Measurements from ENCODE around the gene AK3.

Gene AK3

DNA sequence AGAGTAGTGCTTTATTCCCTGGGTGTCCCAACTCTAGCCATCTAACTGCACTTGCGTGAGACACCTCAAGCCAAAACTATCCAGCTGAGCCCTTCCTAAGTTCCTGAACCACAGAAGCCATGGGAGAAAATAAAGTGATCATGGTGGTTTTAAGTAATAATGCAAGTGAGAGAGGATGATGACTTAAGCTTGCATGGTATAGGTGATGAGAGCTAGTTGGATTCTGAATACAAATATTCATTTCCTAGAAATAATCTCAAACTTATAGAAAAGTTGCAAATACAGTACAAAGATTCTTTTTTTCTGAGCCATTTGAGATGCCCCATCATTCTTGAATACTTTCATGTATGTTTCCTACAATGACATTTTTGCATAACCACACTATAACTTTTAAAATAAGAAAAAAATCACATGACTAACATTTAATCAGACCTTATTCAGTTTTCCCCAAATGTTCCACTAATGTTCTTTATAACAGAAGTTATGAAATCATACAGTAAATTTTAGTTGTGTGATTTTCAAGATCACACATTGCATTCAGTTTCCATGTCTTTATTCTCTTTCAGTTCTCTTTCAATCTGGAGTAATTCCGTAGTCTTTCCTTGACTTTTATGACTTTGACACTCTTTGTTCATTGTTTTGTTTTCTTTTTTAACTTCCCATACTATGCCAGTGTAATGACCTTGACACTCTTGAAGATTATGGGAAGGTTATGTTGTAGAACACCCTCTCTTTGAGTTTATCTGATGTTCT, 5.5 kb upstream of the AK3 start:
- DNase-seq = no peak

DNA sequence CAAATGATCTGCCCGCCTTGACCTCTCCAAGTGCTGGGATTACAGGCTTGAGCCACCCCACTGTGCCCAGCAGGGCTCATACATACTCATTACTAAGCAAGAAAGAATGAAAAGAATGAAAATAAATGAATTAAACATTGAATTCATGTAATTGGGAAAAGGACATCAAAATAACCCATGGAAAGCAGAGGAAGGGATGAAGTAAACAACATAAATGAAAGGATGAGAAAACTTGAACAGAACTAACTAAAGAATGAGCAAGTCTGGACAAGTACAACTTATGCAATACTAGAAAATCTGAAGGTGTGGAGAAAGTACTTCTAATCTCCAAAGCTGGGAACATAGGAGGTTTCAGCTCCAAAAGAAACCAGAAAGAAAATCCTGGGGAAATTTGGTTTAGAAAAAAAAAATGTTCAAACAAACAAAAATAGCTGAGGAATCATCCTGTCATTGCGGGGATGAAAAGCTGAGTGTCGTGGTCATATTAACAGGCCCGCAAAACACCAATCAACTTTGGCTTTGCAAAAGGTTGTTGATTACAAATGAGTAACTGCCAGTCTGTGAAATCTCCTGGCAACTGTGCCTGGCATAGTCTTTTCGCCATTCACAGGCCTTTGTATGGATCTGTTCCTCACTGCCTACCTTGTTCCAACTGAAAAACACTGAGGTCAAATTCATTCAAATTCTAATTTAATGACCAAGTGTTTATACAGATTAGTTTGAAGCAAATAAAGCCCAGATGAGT, 2.3 kb upstream of the AK3 start:
- DNase-seq = no peak

DNA sequence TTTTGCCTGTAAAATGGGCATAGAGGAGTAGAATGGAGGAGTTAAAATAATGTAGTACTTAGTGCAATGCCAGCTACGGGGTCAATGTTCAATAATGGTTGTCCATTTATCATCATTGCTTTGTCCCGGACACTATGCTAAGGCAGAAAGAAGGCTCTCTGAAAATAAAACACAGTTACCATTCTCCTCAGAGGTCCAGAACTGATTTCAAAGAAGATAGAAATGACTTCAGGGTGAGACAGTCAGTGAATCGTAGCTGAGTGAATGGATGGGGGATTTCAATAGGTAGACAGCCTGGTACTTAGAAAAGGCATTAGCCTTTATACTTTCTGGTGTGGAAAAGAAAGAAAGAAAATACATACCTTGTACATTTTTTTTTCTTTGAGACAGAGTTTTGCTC, 1.2 kb upstream of the AK3 start:
- no peak for DNase-seq

DNA sequence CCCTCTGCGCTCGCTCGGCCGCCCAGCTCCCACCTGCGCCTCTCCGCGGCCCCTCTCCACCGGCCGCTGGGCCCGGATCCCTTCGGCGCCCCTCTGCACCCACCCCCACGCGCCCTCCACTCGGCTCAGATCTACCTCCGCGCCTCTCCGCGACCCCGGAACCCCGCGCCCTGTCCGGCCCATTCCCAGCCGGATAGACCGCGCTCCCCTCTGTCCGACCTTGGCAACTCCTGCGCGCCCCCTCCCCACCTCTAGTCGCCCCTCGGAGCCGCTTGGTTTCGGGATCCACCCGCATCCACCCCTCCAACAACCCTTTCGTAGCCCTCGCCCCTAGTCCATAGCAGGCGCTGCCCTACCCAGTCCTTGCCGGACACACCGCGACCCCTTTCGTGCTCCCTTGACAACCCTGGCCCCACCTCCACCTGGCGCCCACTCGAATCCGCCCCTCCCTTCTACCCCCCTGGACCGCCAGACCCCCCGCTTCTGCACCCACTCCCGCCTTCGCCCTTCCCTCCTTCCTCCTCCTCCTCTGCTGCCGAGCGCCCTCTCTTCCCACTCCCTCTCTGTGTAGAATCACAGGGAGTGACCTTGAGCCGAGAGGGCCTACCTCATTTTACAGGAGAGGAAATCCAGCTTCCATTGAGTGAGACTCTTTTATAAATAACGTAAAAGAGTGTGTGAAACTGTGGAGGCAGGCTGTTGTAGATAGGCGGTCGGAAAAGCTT, 525 bp upstream of the AK3 start:
- DNase-seq = no peak

DNA sequence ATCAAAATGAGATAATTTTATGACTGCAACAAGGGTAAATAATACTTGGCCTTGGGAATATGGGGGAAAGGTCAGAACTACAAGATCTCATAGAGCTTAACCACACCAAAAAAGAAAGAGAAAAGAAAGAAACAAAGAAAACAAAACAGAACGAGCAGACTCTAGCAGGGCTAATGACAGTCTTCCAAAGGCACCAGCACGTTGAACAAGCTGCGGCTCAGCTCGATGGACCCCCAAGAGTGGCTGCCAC, 689 bp downstream of the AK3 start:
- DNase-seq = peak; percentile 32

DNA sequence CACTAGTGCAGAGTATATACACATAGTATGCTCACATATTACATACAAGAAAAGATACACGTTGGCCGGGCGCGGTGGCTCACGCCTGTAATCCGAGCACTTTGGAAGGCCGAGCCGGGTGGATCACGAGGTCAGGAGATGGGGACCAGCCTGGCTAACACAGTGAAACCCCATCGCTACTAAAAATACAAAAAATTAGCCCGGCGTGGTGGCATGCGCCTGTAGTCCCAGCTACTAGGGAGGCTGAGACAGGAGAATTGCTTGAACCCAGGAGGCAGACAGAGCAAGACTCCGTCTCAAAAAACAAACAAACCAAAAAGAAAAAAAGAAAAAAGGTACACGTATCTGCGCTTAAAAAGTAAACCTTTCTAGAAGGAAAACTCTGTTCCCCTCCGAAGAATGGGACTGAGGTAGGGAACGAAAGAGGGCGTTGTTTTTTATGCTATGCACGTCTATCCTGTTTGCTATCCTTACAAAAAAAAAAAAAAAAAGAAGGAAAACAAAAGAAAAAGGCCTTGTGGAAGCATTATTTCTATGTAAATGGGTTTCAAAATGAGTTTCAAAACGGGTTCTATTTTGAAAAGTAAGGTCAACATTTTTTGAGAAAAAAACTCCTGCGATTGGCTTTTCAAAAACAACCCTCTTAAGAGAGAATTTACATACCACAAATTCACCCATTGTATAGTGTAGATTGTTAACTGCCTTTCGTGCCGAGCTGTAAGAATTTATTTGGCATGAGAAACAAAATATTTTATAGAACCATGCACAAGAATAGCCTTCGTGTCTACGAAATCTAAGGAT, 1.2 kb downstream of the AK3 start:
- DNase-seq = no peak

DNA sequence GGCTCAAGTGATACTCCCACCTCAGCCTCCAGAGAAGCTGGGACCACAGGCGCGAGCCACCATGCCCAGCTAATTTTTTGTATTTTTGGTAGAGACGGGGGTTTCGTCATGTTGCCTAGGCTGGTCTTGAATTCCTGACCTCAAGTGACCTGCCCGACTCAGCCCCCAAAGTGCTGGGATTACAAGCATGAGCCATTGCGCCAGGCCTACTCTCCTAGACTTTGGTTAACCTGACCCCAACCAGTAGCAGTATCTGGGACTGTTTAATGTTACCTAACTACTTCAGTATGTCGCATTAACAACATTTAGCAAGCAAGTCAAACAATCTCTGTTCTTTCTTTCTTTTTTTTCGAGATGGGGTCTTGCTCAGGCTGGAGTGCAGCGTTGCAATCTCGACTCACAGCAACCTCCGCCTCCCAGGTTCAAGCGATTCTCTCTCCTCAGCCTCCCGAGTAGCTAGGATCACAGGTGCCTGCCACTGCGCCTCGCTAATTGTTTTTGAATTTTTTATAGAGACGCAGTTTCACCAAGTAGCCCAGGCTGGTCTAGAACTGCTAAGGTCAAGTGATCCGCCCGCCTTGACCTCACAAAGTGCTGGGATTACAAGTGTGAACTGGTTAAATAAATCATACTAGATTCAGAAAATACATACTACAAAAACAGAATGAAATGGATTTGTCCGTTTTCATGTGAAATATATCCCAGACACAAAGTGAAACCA, 2.0 kb downstream of the AK3 start:
- DNase-seq = no peak

DNA sequence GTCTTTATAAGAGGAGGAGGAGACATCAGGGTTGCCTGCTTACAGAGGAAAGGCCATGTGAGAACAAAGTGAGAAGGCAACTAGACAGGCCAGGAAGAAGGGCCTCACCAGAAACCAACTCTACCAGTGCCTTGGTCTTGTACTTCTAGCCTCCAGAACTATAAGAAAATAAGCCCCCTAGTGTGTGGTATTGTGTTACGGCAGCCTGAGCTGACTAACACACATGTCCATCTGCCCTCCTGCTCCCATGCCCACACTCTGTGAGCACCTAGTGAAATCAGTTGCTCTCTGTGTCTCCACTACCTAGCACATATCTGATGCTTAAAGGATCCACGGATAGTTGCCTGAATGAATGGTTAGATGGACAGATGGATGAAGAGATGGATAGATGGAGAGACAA, 6.9 kb downstream of the AK3 start:
- no peak for DNase-seq

DNA sequence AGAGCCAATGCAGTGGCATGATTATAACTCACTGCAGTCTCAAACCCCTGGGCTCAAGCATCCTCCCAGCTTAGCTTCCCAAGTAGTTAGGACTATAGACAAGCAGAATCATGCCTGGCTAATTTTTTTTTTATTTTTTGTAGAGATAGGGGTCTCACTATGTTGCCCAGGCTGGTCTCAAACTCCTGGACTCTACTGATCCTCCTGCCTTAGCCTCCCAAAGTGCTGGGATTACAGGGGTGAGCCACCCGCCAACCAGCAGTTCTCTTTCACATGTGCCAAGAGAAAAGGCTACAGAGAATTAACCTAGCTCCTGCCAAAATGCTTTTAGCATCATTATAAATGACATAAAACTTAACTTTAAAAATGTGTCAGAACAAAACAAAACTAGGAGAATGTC, 8.1 kb downstream of the AK3 start:
- DNase-seq = no peak

DNA sequence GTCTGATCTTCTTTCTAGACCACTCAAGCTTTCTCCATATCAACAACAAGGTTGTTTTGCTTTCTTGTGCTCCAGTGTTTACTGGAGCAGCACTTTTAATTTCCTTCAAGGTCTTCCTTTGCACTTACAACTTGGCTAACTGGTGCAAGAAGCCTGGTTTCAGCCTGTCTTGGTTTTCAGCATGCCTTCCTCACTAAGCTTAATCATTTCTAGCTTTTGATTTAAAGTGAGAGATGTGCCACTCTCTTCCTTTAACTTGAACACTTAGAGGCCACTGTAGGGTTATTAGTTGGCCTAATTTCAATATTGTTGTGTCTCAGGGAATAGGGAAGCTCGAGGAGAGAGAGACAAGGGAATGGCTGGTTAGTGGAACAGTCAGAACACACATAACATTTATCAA, 13.4 kb downstream of the AK3 start:
- DNase-seq = no peak

DNA sequence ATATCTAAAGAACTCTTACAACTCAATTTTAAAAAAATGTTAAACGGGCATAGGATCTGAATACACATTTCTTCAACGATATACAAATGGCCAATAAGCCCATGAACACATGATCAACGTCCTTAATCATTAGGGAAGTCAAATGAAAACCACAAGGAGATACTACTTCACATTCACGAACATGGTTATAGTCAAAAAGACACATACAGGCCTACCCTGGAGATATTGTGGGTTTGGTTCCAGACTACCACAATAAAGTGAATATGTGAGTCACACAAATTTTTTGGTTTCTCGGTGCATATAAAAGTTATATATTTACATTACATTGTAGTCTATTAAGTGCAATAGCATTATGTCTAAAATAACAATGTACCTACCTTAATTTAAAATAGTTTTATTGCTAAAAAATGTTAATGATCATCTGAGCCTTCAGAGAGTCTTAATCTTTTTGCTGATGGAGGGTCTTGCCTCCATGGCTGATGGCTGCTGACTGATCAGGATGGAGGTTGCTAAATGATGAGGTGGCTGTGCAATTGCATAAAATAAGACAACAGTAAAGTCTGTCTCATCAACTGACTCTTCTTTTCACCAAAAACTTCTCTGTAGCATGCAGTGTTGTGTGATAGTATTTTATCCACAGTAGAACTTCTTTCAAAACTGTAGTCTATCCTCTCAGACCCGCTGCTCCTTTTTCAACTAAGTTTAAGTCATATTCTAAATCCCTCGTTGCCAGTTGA, 15.1 kb downstream of the AK3 start:
- DNase-seq = no peak

DNA sequence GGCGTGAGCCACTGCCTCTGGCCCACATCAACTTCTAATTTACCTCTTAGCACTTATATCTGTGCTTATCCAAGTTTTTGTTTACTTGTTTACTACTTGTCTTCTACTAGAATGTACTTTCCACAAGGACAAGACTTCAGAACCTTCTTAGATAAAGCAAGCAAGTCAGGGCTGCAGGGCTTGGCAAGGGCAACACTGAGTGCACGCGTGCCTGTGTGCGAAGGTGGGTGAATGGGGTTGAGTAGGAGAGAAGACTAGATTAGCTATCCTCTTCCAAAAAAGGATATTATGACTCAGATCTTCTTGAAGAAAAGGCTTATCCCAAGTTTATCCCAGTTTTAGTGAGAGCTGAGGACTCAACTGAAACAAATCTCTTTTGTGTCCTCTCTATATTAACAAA, 19.3 kb downstream of the AK3 start:
- DNase-seq = no peak

DNA sequence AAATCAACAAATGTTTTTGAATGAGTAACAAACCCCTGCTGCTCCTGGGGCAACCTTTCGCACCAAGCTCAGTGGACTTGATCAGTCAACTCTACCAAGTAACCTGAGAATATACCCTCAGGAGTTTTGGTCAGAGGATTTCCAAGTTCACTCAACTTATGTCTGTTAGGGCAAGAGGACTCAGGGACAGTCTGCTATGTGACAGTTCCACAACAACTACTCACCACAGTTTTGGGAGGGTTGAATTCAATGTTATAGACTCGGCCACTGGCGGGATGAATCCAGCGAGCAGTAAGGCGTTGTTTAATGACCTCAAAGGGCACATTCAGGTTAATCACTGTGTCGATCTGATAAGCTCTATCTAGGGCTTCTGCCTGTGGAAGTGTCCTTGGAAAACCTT, 22.1 kb downstream of the AK3 start:
- DNase-seq = no peak

DNA sequence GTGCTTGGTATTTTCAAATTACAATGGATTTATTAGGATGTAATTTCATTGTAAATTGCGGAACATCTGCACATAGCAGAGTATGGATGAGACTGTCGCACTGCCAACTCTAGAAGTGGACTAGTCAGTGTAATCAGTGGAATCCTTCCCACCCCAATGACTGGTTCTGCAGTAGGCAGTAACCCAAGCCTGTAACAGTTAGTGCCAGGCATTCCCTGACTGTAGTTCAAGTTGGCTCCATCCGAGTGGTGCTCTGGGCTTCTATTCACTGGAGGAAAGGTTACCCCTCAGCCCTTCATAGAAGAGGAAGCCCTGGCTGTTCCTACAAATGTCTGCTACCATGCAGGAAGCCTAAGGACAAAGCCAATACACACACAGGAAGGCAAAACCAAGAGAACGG, 23.2 kb downstream of the AK3 start:
- no peak for DNase-seq

DNA sequence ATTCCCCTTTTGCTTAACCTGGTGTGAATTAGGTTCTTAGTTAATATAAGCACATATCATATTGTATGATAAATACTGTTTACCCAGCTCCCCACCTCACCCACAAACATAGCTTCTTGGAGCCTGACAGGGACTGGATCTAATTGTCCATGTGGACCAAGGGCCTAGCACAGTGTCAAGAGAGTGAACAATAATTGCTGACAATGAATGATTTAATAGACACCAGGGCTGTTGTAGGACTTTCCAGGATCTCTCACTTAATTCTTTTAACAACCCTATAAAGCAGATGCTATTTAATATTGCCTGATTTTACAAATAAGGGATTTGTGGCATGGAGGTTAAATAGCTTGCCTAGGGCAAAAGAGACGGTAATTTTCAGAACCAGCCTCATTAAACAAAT, 24.8 kb downstream of the AK3 start:
- no peak for DNase-seq

DNA sequence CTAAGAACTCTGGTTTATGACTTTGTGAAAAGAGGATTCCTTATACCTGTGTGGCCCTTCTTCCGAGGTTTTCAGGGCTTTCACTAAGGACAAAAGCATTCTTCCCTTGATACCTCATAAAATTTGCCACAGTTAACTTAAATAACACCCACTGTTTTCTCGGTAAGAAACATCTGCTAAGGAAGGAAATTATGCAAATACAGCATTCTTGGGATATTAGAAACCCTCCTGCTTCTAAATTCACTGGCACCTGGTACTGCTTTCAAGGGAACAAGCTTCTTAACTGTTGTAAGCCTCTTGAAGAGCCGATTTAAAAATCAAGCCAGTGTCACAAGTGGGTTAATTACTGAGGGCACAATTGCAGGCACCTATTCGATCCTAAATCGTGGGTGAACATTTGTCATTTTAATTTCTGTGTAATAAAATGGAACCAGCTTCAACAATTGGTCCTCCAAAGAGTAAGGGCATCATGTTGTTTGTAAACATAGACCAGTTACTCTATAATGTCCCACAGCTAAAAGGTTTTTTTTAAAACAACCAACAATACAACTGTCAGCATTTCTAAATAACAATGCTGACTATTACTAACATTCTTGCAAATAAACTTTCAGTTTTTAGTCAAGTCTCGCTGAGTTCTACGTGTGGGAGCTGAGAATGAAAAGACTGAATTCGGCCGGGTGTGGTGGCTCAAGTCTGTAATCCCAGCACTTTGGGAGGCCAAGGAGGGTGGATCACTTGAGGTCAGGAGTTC, 26.6 kb downstream of the AK3 start:
- DNase-seq = peak; percentile 43

DNA sequence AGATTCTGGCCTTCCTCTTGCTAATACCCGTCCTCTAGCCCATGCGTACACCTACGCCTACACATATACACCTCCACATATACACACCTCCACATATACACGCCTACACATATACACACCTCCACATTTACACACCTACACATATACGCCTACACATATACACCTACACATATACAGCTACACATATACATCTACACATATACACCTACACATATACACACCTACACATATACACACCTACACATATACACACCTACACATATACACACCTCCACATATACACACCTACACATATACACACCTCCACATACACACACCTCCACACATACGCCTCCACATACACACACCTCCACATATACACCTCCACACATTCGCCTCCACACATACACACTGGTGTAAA, 27.2 kb downstream of the AK3 start:
- no peak for DNase-seq

DNA sequence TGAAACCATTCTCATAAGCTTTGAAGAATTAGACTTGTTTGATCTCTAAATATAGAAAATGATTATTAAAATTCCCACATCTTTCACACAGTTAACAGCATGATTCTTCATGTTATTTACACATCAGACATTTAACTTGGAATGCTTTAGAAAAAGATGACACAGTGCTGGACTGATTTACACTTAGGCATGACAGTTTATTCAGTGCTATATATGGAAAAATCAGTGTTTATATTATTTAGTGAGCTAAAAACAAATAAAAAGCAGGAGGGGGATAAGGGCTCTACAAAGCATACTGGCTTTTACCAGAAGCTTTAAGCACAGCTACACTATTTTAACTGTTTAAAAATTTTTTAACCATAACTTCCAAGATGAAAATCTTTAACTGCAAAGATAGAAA, 31.6 kb downstream of the AK3 start:
- no peak for DNase-seq

DNA sequence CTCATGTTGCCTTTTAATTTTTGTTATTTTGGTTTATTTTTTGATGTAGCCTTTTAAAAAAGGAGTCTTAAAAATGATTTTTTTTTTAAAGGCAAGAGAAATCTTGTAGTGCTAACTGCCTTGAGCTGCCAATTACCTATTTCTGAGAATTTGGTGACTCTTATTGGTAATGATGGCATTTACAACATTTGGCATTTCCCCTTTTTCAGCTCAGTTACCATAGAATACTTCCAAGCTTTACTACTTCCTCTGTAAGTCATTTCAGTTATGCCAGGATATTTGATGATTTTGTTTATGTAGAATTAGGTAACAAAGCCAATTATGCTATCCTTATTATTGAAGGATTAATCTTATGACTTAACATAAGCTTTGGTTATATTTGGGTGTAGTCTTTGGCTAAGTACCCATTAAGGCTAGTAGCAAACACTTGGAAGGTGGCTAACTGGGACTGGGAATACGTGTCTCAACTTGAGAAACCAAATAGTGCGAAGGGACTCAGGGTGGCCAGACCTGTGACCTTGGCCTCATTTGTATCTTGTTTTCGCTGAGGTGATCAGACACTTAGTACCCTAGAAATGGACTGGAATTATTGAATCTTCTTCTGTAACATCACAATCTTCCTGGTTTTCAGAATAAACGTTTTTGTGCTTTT, 33.9 kb downstream of the AK3 start:
- no peak for DNase-seq

DNA sequence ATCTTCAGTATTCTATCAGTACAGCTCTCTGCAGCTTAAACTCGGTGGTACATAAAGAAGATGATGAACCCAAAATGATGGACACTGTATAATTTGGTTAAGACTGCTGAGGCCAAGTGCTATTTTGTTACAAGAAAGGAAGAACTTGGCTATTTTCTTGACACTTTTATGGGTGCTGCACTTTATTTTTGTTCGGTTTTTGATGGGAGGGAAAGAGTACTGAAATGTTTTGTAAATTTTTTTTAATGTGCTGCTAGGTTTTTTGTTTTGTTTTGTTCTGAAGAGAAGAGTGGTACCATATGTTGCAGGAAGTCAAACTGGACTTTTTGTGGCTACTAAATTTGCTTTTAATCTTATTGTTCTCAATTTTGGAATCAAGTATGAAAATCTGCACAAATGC, 35.0 kb downstream of the AK3 start:
- no peak for DNase-seq

DNA sequence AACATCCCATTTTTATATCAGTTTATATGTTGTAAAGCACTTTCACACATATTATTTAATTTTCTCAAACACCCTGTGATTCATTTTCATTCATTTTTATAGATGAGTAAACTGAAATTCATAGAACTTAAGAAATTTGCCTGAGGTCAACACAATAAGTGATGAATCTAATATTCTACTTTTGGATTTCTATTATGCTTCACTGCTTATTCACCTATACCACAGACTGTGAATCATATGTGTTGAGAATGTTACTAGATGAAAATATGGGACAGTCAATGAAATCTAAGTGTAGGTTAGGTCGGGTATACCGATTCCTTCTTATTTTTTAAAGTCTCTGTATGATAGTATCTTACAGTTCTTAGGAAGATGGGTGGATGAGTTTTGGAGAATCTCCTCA, 36.9 kb downstream of the AK3 start:
- no peak for DNase-seq

Data from NCI-H1105 treated with DMSO at 0.1 percent for 48 hours (cell line).